ENCODE results near the gene PHLDB2.

The PHLDB2 gene

GRCh38 chr3:111852540-111852939, 6.5 kb upstream of the PHLDB2 start:
- DNase-seq, result no peak

GRCh38 chr3:111853068-111853467, 6.0 kb upstream of the PHLDB2 start:
- DNase-seq, result no peak

DNA sequence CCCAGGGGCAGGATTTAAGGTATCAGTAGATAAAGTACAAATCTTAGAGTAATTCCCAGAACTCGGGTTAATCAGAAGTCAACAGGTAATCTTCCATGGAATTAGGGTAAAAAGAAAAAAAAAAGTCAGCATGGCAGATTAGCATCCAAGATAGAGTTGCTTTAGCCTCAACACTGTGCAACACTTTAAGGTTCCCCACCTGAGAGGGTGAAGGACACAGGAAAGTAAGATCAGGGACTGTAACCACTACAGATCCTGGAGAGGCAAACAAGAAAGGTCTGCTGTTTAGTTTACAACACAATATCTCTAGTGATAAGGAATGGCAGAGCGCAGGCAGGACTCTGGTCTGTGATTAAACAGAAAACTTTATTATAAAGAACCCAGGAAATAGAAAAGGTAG, 4.1 kb upstream of the PHLDB2 start:
- DNase-seq, result no peak

GRCh38 chr3:111856501-111856900, 2.6 kb upstream of the PHLDB2 start:
- DNase-seq, result no peak

DNA sequence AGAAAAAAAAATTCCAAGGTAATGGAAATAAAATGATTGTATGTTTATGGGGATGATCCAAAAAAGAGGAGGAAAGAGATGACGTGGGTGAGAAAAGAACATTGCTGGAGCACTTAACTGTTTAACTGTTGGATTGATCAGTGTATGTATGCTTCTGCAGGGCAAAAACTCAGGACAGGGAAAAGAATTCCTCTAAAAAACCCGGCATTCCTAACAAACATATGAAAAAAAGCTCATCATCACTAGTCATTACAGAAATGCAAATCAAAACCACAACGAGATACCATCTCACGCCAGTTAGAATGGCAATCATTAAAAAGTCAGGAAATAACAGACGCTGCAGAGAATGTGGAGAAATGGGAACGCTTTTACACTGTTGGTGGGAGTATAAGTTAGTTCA, 1.6 kb upstream of the PHLDB2 start:
- no peak for DNase-seq

DNA sequence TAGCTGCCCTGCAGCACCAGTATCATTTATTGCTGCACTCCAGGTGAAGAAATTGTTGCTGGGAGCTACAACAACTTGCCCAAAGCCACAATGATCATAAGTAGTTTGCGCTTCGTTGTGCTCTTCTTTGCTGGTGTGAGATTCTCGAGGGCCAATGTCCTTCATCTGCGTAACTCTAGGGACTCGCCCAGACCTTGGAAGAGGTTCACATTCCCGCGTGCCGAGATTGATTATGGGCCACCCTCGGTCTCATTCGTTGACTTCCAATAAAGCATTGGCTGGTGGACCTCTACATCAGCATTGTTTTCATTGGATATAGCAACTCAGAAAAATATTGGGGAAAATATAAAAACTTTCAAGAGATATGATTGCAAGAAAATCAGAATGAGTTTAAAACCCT, 423 bp upstream of the PHLDB2 start:
- DNase-seq, result no peak

DNA sequence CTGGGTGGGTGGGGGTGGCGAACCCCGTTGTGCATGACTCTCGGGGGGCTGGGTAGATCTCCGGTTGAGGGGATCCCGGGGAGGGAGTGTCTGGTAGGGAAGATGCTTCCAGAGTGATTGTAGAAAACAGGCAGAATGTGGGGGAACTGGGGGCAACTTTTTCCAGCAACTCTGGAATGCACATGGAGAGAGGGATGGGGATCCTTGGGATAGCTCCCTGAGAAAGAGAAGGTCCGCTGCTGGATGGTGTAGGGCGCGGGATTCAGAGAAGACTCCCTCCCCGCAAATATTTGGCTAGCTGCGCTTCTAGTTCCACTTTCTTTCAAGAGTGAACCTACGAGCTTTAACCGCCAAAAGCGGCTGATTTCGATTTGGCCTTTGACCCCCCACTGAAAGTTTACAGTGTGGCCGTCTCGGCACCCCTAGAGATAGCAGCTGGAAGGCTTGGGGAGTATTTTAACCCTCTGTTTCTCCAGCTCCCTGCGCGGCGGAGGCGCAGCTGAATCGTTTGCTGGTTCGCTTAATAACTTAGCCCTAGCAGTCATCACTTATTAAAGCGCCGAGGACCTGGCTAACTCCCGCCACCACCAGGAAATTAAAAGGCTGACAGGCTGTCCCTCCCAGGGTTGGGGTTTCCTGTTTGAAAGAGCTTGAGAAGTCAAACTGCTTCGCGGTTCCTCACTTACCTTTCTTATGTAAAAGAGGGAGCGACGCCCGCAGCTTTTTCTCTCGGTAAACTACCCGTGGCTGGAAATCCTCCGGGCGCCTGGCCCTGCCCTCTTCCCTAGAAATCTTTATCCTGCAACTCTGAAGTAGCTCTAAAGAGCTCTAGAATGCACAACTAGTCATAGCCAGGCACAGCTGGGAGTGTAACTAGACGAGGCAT, 1.2 kb downstream of the PHLDB2 start:
- DNase-seq, result peak; percentile 68

- DNase-seq, result no peak
Measured at GRCh38 chr3:111861391-111861790, 2.3 kb downstream of the PHLDB2 start.

DNA sequence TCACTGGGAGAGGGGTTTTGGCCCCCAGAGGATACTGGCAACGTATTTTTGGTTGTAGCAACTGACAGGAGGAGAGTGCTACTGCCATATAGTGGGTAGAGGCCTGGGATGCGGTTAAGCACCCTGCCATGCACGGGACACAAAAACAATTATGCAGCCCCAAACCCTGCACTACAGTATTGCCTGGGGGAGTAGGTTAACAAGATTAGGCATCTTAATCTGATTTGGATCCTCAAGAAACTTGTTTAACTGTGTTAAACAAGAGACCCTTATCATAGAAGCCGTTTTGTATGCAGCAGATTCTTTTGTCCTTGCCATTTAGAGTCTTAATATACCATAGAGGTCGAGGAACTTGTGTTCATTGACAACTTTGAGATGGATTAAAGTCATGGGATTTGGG, 3.4 kb downstream of the PHLDB2 start:
- no peak for DNase-seq

- DNase-seq, result no peak
Measured at GRCh38 chr3:111862974-111863373, 3.9 kb downstream of the PHLDB2 start.

DNA sequence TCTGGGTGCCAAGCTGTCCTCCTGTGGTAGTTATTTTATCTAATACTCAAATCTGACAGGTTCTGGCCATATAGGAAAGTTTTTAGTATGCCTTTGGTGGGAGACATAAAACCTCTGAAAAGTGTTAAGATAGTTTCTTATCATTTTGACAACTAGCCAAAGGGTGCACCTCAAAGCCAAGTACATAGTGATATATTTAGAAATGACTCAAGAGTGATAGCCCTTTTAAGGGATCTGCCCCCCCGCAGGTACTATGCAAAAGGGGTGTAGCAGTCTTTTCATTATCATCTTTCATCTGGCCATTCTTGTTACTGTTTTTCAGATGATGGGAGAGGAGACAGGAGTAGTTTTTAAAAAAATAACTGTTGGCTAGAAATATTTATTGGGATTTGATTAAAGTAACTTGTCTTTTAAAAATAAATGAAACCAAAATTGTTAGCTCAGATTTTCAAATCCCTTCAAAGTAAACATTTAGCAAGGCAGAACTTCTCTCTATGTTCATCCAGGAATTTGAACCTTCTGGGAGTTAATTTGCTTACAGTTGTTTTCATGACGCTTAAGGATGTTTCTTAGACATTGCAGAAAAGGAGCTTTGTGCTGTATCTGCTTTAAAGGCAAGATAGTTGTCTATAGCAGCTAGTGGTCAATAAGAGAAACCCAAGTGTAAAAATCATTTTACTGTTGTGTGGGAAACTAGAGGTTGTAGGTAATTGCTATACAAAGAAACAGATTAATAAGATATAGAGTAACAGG, 5.1 kb downstream of the PHLDB2 start:
- DNase-seq, result no peak

DNA sequence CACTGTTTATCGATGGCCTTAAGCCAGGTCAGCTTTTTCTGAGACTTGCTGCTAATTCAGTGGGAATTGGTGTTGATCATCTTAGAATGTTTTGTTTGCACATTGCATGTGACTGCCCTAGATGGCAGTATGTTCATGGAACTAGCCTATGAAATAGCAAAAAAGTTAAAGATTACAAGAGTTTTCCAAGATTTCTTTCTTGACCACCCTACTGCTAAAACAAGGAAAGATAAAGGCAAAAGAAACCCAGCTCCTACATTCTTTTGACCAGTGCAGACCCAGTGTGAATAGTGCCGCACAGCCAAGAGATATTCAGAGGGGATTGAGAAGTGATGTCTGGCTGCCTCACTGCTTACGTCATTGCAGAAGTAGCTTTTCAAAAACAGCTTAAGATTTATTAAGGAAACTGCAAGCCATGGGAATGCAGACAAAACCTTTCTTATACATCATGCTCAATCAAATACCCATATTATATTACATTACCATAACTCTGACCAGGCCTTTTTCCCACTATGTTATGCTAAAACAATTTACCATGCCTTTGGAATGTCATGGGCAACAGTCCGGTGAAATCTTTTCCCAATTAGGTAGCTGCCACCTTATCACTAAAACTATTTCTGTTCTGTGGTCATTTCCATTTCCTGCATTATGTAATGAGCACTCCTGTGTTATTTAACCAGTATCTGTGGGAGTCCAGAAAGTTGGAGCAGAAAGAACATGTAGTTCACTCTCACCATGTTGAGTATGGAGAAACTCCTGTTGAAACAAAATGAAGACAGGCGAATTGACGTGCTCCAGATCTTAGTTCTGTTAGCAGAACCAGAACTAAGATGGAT, 6.0 kb downstream of the PHLDB2 start:
- DNase-seq, result no peak

- DNase-seq, result no peak
Measured at GRCh38 chr3:111867889-111868426, 8.9 kb downstream of the PHLDB2 start.

DNA sequence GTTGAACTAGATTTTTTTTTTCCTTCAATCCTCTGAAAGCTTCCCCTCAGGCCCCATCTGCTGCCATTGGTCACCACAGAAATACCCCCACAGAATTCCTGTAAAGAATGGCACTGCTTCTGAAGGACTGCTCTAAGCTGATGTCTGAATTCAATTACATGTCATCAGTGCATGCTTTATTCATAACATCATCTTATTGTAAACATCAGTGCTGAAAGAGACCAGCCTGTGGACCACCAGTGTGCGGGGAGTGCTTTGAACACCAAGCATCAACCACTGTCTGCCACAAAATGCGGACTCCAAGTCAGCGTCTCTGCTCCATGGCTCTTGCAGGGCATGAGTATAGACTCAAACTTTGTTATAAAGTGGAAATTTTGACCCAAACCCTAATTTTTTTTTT, 11.6 kb downstream of the PHLDB2 start:
- no peak for DNase-seq

- DNase-seq, result no peak
Measured at GRCh38 chr3:111871809-111872623, 13.0 kb downstream of the PHLDB2 start.

- no peak for DNase-seq
Measured at GRCh38 chr3:111872979-111873378, 13.9 kb downstream of the PHLDB2 start.

- no peak for DNase-seq
Measured at GRCh38 chr3:111874177-111874820, 15.2 kb downstream of the PHLDB2 start.

GRCh38 chr3:111881480-111881879, 22.4 kb downstream of the PHLDB2 start:
- DNase-seq, result no peak

GRCh38 chr3:111882194-111882593, 23.1 kb downstream of the PHLDB2 start:
- DNase-seq, result no peak

GRCh38 chr3:111882799-111883198, 23.7 kb downstream of the PHLDB2 start:
- no peak for DNase-seq

DNA sequence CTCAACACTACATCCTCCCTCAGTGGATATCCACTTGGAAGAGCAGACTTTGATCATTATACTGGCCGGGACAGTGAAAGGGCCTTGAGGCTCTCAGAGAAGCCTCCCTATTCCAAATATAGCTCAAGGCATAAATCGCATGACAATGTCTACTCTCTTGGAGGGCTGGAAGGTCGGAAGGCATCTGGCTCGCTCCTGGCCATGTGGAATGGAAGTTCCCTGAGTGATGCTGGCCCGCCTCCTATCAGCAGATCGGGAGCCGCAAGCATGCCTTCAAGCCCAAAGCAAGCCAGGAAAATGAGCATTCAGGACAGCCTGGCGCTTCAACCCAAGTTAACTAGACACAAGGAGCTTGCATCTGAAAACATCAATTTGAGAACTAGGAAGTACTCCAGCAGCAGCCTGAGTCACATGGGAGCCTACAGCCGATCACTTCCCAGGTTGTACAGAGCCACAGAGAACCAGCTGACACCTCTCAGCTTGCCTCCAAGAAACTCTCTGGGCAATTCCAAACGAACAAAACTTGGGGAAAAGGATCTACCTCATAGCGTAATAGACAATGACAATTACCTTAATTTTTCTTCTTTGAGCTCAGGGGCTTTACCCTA, 25.4 kb downstream of the PHLDB2 start:
- no peak for DNase-seq
